A673 (cell line): Measurements from ENCODE around the gene SSBP3.

ENCODE experiments used
- EZH2 ChIP-seq: fragments of 200-600 bp; sonication (generic); IDR thresholded peaks from 2 replicates; pipeline ENCODE4 v1.6.1; 2017; ENCODE audit warnings: borderline replicate concordance, low read depth, mild to moderate bottlenecking, mixed read lengths, antibody characterized with exemption, low read length; ENCODE audit not compliant: poor library complexity, severe bottlenecking
- TF ChIP-seq, protein P1 (sequence below): fragments of 300-800, 200-600 bp; sonication (generic); conservative IDR thresholded peaks from 2 replicates; pipeline ENCODE4 v1.5.1; 2017; ENCODE audit warnings: low read depth, mild to moderate bottlenecking, antibody characterized with exemption, low read length, moderate library complexity, mixed read lengths

DNA sequence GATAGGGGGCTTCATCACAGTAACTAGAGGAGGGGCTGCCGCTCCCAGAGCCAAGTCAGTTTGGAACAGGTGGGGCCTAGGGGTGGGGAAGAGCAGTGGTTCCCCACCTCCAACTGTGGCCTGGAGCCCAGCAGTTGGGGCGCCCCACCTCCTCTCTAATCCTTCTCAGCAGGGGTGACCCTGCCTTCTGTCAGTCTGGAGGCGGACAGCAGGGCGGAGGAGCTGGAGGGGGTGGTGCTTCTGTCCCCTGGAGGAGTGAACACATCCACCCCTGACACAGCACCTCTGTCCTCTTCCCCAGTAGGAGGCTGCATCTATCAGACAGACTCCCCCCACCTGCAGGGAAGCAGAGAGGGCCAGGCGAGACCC lies 132.4 kb downstream of the SSBP3 start:
- no peak for TF ChIP-seq EZH2
- TF ChIP-seq, protein P1, sequence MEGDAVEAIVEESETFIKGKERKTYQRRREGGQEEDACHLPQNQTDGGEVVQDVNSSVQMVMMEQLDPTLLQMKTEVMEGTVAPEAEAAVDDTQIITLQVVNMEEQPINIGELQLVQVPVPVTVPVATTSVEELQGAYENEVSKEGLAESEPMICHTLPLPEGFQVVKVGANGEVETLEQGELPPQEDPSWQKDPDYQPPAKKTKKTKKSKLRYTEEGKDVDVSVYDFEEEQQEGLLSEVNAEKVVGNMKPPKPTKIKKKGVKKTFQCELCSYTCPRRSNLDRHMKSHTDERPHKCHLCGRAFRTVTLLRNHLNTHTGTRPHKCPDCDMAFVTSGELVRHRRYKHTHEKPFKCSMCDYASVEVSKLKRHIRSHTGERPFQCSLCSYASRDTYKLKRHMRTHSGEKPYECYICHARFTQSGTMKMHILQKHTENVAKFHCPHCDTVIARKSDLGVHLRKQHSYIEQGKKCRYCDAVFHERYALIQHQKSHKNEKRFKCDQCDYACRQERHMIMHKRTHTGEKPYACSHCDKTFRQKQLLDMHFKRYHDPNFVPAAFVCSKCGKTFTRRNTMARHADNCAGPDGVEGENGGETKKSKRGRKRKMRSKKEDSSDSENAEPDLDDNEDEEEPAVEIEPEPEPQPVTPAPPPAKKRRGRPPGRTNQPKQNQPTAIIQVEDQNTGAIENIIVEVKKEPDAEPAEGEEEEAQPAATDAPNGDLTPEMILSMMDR: no peak
